ENCODE measurements around the gene KCTD18.

DNA sequence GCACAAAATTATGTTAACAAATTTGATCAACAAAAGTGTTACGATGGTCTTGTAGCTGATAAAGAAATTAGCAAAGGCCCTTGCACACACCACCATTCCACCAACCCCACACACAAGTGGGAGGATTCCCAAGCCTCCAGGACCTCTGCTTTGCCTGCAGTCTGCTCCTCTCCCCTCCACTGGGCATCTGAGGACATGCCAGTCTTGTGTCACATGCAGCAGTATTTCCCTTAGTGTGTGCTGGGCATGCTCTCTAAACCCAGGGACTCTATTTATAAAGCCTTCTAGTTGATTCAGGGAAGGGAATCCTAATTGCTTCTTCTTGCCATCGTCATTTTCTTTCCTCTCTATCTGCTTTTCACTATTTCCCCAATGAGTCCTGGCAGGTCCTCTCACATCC, 53.3 kb downstream of the KCTD18 start:
- no peak for TF ChIP-seq GATA2 (IDR thresholded peaks at IDR 0.05; ENCODE audit: low read depth, low read length)
- no peak for TF ChIP-seq GATA3 (IDR thresholded peaks at IDR 0.05; ENCODE audit: low read depth, low read length)
